HepG2 (cell line): ENCODE results near the gene ENO3. TPM values are rescaled to one million over a fixed set of nuclear protein-coding genes. Genes with fewer than 3 reads are reported as not detected.

Experiments used
- ATAC-seq: fragments of 200-7000 bp; cut with Tn5 transposase; 3 replicates; pipeline ENCODE4 v1.9.1; 2020; ENCODE audit warnings: mild to moderate bottlenecking, moderate library complexity
- BruUV-seq: library from RNA; stranded (reverse); fragments of 400-500 nt; replicated peaks from 2 replicates; lab custom pipeline; 2021; lab: Mats Ljungman, UMichigan
- CTCF ChIA-PET: fragments of 300-600 bp; formaldehyde crosslinking; extraction: SDS; loops from one replicate; lab custom pipeline; 2021; ENCODE audit warnings: low total read pairs, inconsistent platforms, low intra/inter-chr PET ratio; lab: Yijun Ruan, JAX
- POLR2A ChIA-PET: fragments of 350-600 bp; sonication (Branson Sonifier 250); formaldehyde crosslinking; loops from one replicate; lab custom pipeline; 2020; ENCODE audit warnings: antibody characterized with exemption, inconsistent platforms; lab: Yijun Ruan, JAX
- DNase-seq: peaks from one replicate; pipeline ENCODE4 v3.0.0-alpha.2; 2015; ENCODE audit warnings: low spot score
- FAIRE-seq: peaks from 3 replicates; lab custom pipeline; 2011; peaks lifted over from hg19 to GRCh38; lab: Jason Lieb, UNC
- H2AFZ ChIP-seq: one replicate; pipeline ENCODE4 v1.6.1; 2011; ENCODE audit warnings: low read length, inconsistent platforms
- H3K27ac ChIP-seq: fragments of 300-600 bp; 3 replicates; pipeline ENCODE4 v1.8.0; 2011; ENCODE audit warnings: mixed run types, mild to moderate bottlenecking, mixed read lengths, low read length, inconsistent platforms; ENCODE audit not compliant: insufficient read depth; ENCODE audit errors: extremely low read length
- H3K27me3 ChIP-seq, 2 experiments: fragments of 200-600 bp in 1 of 2; 2 replicates in 1 of 2; 3 replicates in 1 of 2; pipeline versions ENCODE4 v1.6.0 to v1.8.0; 2011; ENCODE audit warnings: low read length in 2 of 2, mild to moderate bottlenecking in 2 of 2, moderate library complexity in 2 of 2, inconsistent platforms in 1 of 2; ENCODE audit not compliant: insufficient read depth in 2 of 2, control insufficient read depth in 1 of 2
- H3K36me3 ChIP-seq, 2 experiments: fragments of 200-600 bp in 1 of 2; replicated peaks in 1 of 2; 2 replicates in 1 of 2; 3 replicates in 1 of 2; pipeline versions ENCODE4 v1.5.1 to v1.8.0; 2011; ENCODE audit warnings: low read length in 2 of 2, inconsistent platforms in 1 of 2; ENCODE audit not compliant: insufficient read depth in 2 of 2, control insufficient read depth in 1 of 2
- H3K4me1 ChIP-seq: 2 replicates; pipeline ENCODE4 v1.5.1; 2012; ENCODE audit warnings: low read length, inconsistent platforms; ENCODE audit not compliant: insufficient read depth
- H3K4me2 ChIP-seq: 2 replicates; pipeline ENCODE4 v1.6.0; 2011; ENCODE audit warnings: low read depth, low read length, inconsistent platforms
- H3K4me3 ChIP-seq, 3 experiments: fragments of 200-600 bp in 1 of 3; sonication (generic), shearing (Covaris generic) in 1 of 3; replicated peaks in 1 of 3; 2 replicates each; pipeline ENCODE4 v1.5.1; 2011 to 2016; ENCODE audit warnings: low read length in 3 of 3, inconsistent platforms in 2 of 3, low read depth in 2 of 3, mild to moderate bottlenecking in 2 of 3, control low read depth in 1 of 3, mixed read lengths in 1 of 3; ENCODE audit not compliant: insufficient read depth in 1 of 3
- H3K79me2 ChIP-seq: one replicate; pipeline ENCODE4 v1.6.1; 2011; ENCODE audit warnings: low read length, inconsistent platforms; ENCODE audit not compliant: insufficient read depth
- H3K9ac ChIP-seq: 2 replicates; pipeline ENCODE4 v1.6.0; 2011; ENCODE audit warnings: mild to moderate bottlenecking, low read depth, low read length, inconsistent platforms; ENCODE audit not compliant: insufficient read depth
- H3K9me3 ChIP-seq: 2 replicates; pipeline ENCODE4 v1.5.1; 2012; ENCODE audit warnings: mild to moderate bottlenecking, low read length
- H4K20me1 ChIP-seq: 2 replicates; pipeline ENCODE4 v1.6.0; 2011; ENCODE audit warnings: inconsistent platforms, mild to moderate bottlenecking, low read length, moderate library complexity; ENCODE audit not compliant: insufficient read depth
- AGO1 ChIP-seq: fragments of 200-400 bp; formaldehyde crosslinking; IDR thresholded peaks from 2 replicates; pipeline ENCODE4 v1.6.1; 2017; ENCODE audit warnings: mild to moderate bottlenecking, low read depth, low read length, moderate library complexity; ENCODE audit not compliant: poor library complexity, severe bottlenecking
- CHCHD3 ChIP-seq: sonication (generic); formaldehyde crosslinking; IDR thresholded peaks from 2 replicates; pipeline ENCODE4 v1.8.0; 2022; ENCODE audit warnings: mild to moderate bottlenecking, missing genetic modification reagents, moderate library complexity
- EHMT2 ChIP-seq: fragments of 200-600 bp; sonication (generic); IDR thresholded peaks from 2 replicates; pipeline ENCODE4 v1.7.0; 2017; ENCODE audit warnings: antibody characterized with exemption, low read depth, low read length, borderline replicate concordance
- MXI1 ChIP-seq: IDR thresholded peaks from 3 replicates; pipeline ENCODE4 v1.6.1; 2012; ENCODE audit warnings: low read depth, low read length, inconsistent platforms, borderline replicate concordance
- PCBP1 ChIP-seq: fragments of 200-400 bp; formaldehyde crosslinking; IDR thresholded peaks from 2 replicates; pipeline ENCODE4 v1.6.1; 2017; ENCODE audit warnings: mild to moderate bottlenecking, low read depth, low read length, borderline replicate concordance
- U2AF2 ChIP-seq: fragments of 200-400 bp; formaldehyde crosslinking; IDR thresholded peaks from 2 replicates; pipeline ENCODE4 v1.6.1; 2017; ENCODE audit warnings: low read depth, mild to moderate bottlenecking, low read length
- ZFP36L1 ChIP-seq: sonication (generic); formaldehyde crosslinking; IDR thresholded peaks from 2 replicates; pipeline ENCODE4 v1.8.0; 2022; ENCODE audit warnings: mild to moderate bottlenecking, missing genetic modification reagents, moderate library complexity
- ZFP37 ChIP-seq: sonication (generic); formaldehyde crosslinking; IDR thresholded peaks from 2 replicates; pipeline ENCODE4 v1.4.0; 2020; ENCODE audit warnings: missing genetic modification reagents, borderline replicate concordance
- ZNF20 ChIP-seq: sonication (generic); formaldehyde crosslinking; IDR thresholded peaks from 2 replicates; pipeline ENCODE4 v1.4.0; 2020; ENCODE audit warnings: mild to moderate bottlenecking, moderate library complexity, missing genetic modification reagents
- ZNF34 ChIP-seq: sonication (generic); formaldehyde crosslinking; IDR thresholded peaks from 2 replicates; pipeline ENCODE4 v1.4.0; 2020; ENCODE audit warnings: mild to moderate bottlenecking, missing genetic modification reagents, borderline replicate concordance
- ZNF382 ChIP-seq: sonication (generic); formaldehyde crosslinking; IDR thresholded peaks from 2 replicates; pipeline ENCODE4 v1.5.0; 2020; ENCODE audit warnings: missing genetic modification reagents, mild to moderate bottlenecking, borderline replicate concordance
- ZNF563 ChIP-seq: sonication (generic); formaldehyde crosslinking; IDR thresholded peaks from 2 replicates; pipeline ENCODE4 v1.8.0; 2022; ENCODE audit warnings: mild to moderate bottlenecking, moderate library complexity, missing genetic modification reagents
- ZNF570 ChIP-seq: sonication (generic); formaldehyde crosslinking; IDR thresholded peaks from 2 replicates; pipeline ENCODE4 v1.4.0; 2020; ENCODE audit warnings: mild to moderate bottlenecking, missing genetic modification reagents, borderline replicate concordance
- ZSCAN21 ChIP-seq: sonication (generic); formaldehyde crosslinking; IDR thresholded peaks from 2 replicates; pipeline ENCODE4 v1.8.0; 2022; ENCODE audit warnings: mild to moderate bottlenecking, missing genetic modification reagents, moderate library complexity, borderline replicate concordance
- WGBS: methylation state at CpG from one replicate; pipeline ENCODE4 v1.1.6; 2017; ENCODE audit warnings: low lambda C conversion rate; 5-methylcytosine and 5-hydroxymethylcytosine counted together
- in situ Hi-C: cut with HindIII; loops from 2 replicates; pipeline ENCODE4 v1.10.0; 2017; ENCODE audit warnings: low pct_unique_long_range_greater_than_20kb; ENCODE audit not compliant: extremely low pct_ligation_motif_present
- intact Hi-C: fragments of 100-400 bp; cut with micrococcal nuclease; formaldehyde crosslinking; loops from one replicate; pipeline ENCODE4 v1.10.0; 2022; ENCODE audit not compliant: unreplicated experiment
- polyA plus RNA-seq, 8 experiments: library from polyadenylated mRNA; depleted of rRNA in 3 of 8; stranded (reverse) in 7 of 8; unstranded in 1 of 8; fragments of >200 nt; fragmentation: Illumina TruSeq in 4 of 8; extraction: Trizol in 4 of 8; gene quantifications; 2 replicates each; pipeline versions ENCODE4 v1.2.1 to v1.2.3, GENCODE V29; 2011 to 2016; ENCODE audit warnings: low read depth in 4 of 8, missing spikeins in 1 of 8, mixed read lengths in 1 of 8; ENCODE audit not compliant: insufficient read depth in 1 of 8
- total RNA-seq, 5 experiments: library from RNA; depleted of rRNA; stranded (reverse); fragments of >200 nt; fragmentation: Illumina TruSeq; extraction: Trizol; gene quantifications; 2 replicates each; pipeline ENCODE4 v1.2.3, GENCODE V29; 2016; ENCODE audit warnings: low read depth in 1 of 5
- TF ChIP-seq, protein P1 (sequence below): sonication (generic); formaldehyde crosslinking; IDR thresholded peaks from 2 replicates; pipeline ENCODE4 v1.5.0; 2020; ENCODE audit warnings: mild to moderate bottlenecking, missing genetic modification reagents, borderline replicate concordance
- TF ChIP-seq, protein P2 (sequence below): sonication (generic); formaldehyde crosslinking; IDR thresholded peaks from 2 replicates; pipeline ENCODE4 v1.4.0; 2020; ENCODE audit warnings: missing genetic modification reagents, borderline replicate concordance
- TF ChIP-seq, protein P3 (sequence below): sonication (generic); formaldehyde crosslinking; IDR thresholded peaks from 2 replicates; pipeline ENCODE4 v1.5.1; 2020; ENCODE audit warnings: mild to moderate bottlenecking, missing genetic modification reagents, borderline replicate concordance

The ENO3 gene
- total and polyA plus RNA-seq, 2 of the 13 experiments (the other 11 are each of a cell fraction or from before 2014, with no cell fraction given) = 59.8 to 69.8 TPM

DNA sequence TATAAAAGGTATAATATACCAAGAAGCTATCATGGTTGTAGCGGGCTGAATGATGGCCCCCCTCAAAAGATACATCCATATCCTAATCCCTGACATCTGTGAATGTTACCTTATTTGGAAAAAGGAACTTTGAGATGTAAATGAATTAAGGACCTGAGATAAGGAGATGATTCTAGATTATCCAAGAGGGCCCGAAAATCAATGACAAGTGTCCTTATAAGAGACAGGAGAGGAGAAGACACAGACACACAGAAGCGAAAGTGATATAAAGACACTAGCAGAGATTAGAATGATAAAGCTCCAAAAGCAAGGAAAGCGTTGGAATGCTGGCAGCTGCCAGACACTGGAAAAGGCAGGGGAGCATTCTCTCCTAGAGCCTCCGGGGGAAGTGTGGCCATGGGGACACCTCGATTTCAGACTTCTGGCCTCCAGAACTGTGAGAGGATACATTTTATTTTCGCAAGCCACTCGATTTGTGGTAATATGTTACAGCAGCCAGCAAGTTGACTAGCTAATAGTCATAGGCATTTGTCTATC, 31.3 kb upstream of the ENO3 start:
- FAIRE-seq = no peak
- H3K27me3 ChIP-seq = no peaks in the 10 kb centered on the region
- no TSS peak for BruUV-seq
- no peaks in the 10 kb centered on the region for H3K36me3 ChIP-seq
- no peak for DNase-seq
- no peak overlapping the region for H2AFZ ChIP-seq
- ChIA-PET CTCF (no interaction called here), POLR2A (interaction anchor here (0.6 to 3.0 kb wide), 12 partner anchors 9 to 216 kb away, joined by 3 to 35 read pairs (median 6); partner anchors contain the start of genes ENO3, PELP1, PFN1 and RNF167)
- no peaks in the 10 kb centered on the region for H3K9me3 ChIP-seq
- H4K20me1 ChIP-seq = no peaks in the 10 kb centered on the region
- TF ChIP-seq, protein P1, sequence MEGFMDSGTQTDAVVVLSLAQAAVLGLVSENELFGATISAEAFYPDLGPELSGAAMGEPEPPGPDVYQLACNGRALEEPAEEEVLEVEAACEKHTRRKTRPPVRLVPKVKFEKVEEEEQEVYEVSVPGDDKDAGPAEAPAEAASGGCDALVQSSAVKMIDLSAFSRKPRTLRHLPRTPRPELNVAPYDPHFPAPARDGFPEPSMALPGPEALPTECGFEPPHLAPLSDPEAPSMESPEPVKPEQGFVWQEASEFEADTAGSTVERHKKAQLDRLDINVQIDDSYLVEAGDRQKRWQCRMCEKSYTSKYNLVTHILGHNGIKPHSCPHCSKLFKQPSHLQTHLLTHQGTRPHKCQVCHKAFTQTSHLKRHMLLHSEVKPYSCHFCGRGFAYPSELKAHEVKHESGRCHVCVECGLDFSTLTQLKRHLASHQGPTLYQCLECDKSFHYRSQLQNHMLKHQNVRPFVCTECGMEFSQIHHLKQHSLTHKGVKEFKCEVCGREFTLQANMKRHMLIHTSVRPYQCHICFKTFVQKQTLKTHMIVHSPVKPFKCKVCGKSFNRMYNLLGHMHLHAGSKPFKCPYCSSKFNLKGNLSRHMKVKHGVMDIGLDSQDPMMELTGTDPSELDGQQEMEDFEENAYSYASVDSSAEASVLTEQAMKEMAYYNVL (CRISPR knock-in tag) = no peak
- TF ChIP-seq, protein P2, sequence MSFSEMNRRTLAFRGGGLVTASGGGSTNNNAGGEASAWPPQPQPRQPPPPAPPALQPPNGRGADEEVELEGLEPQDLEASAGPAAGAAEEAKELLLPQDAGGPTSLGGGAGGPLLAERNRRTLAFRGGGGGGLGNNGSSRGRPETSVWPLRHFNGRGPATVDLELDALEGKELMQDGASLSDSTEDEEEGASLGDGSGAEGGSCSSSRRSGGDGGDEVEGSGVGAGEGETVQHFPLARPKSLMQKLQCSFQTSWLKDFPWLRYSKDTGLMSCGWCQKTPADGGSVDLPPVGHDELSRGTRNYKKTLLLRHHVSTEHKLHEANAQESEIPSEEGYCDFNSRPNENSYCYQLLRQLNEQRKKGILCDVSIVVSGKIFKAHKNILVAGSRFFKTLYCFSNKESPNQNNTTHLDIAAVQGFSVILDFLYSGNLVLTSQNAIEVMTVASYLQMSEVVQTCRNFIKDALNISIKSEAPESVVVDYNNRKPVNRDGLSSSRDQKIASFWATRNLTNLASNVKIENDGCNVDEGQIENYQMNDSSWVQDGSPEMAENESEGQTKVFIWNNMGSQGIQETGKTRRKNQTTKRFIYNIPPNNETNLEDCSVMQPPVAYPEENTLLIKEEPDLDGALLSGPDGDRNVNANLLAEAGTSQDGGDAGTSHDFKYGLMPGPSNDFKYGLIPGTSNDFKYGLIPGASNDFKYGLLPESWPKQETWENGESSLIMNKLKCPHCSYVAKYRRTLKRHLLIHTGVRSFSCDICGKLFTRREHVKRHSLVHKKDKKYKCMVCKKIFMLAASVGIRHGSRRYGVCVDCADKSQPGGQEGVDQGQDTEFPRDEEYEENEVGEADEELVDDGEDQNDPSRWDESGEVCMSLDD = no peak
- TF ChIP-seq ZNF20 (CRISPR knock-in tag) = no peak
- no peak for TF ChIP-seq PCBP1
- no peak for TF ChIP-seq ZNF382
- no peak for TF ChIP-seq EHMT2
- no peak for TF ChIP-seq MXI1
- TF ChIP-seq ZFP37 (CRISPR knock-in tag) = no peak
- TF ChIP-seq ZNF563 (CRISPR knock-in tag) = no peak
- no peak for TF ChIP-seq ZFP36L1 (CRISPR knock-in tag)
- no peak for TF ChIP-seq ZSCAN21 (CRISPR knock-in tag)
- TF ChIP-seq ZNF34 (CRISPR knock-in tag) = no peak
- no peak for TF ChIP-seq AGO1
- no peak for TF ChIP-seq ZNF570 (CRISPR knock-in tag)
- TF ChIP-seq, protein P3, sequence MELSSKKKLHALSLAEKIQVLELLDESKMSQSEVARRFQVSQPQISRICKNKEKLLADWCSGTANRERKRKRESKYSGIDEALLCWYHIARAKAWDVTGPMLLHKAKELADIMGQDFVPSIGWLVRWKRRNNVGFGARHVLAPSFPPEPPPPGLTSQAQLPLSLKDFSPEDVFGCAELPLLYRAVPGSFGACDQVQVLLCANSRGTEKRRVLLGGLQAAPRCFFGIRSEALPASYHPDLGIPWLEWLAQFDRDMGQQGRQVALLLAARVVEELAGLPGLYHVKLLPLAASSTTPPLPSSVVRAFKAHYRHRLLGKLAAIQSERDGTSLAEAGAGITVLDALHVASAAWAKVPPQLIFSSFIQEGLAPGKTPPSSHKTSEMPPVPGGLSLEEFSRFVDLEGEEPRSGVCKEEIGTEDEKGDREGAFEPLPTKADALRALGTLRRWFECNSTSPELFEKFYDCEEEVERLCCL = no peak
- no peak for TF ChIP-seq CHCHD3 (CRISPR knock-in tag)
- TF ChIP-seq U2AF2 = no peak
- peak overlapping the region; percentile 75 for H3K4me2 ChIP-seq
- H3K9ac ChIP-seq = no peak overlapping the region
- no peaks in the 10 kb centered on the region for H3K79me2 ChIP-seq
- WGBS = 16% methylated on average over 8 of the region's 8 CpGs
- no peak overlapping the region for H3K27ac ChIP-seq
- intact Hi-C loops (no loop called here), in situ Hi-C loops (no loop called here)
- peaks cover 23% of the 10 kb centered on the region for H3K4me1 ChIP-seq
- ATAC-seq = peak; percentile 32
- H3K4me3 ChIP-seq = peak overlapping the region in 1 of 3 experiments; percentile 26; a peak in 4 of 6 replicates
